Activated naive CD8-positive, alpha-beta T cell (primary cell): ENCODE data around the gene RABGAP1L.

Experiments
- H3K27ac Mint-ChIP-seq: one replicate; pipeline ENCODE4 v1.8.0; 2021; ENCODE audit warnings: mixed read lengths
- H3K27me3 Mint-ChIP-seq: one replicate; pipeline ENCODE4 v1.8.0; 2021; ENCODE audit warnings: mixed read lengths
- H3K36me3 Mint-ChIP-seq: one replicate; pipeline ENCODE4 v1.8.0; 2021; ENCODE audit warnings: mixed read lengths
- H3K4me1 Mint-ChIP-seq: one replicate; pipeline ENCODE4 v1.8.0; 2021; ENCODE audit warnings: low read depth, mixed read lengths
- H3K4me3 Mint-ChIP-seq: one replicate; pipeline ENCODE4 v1.8.0; 2021; ENCODE audit warnings: mild to moderate bottlenecking, mixed read lengths
- H3K9me3 Mint-ChIP-seq: one replicate; pipeline ENCODE4 v1.8.0; 2021; ENCODE audit warnings: low read depth, mixed read lengths

The RABGAP1L gene

DNA sequence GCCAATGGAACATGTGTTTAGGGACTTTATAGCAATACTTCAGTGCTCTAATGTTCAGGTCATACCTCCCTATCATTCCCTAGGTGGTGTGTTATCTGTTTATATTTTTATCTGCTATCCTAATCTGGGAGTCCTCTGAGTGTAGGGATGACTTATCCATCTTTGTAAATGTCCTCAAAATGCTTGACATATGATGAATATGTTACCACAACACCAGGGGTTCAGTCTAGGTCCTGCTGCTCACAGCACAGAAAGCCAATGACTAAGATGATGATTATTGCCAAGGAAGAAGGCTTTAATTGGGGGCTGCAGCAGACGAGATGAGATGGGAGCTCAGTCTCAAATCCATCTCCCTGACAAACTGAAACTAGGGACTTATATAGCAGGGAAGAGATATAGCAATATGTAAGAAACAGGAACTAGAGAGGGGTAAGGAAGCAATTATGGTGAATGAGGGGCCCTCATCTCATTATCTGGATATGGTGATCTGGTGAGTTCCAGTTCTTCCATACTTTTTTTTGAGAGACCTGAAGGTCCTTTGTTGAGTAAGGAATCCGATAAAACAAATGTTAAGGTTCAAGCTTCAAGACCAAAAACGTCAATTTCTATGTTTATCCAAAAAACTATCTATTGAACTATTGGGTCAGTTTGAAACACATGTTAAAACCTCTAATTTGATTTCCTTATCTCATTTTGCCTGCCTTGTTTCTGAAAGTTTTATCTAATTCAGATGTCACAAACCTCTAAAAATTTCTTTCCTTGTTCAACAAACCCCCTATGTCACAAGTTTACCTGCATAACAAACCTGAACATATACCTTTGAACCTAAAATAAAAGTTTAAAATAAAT lies 583.7 kb downstream of the RABGAP1L start:
- Mint-ChIP-seq H3K27me3 (no peaks in the 10 kb centered on the region), H3K4me3 (no peak overlapping the region), H3K36me3 (no peaks in the 10 kb centered on the region), H3K27ac (no peak overlapping the region), H3K9me3 (no peaks in the 10 kb centered on the region), H3K4me1 (peaks cover 1% of the 10 kb centered on the region)

DNA sequence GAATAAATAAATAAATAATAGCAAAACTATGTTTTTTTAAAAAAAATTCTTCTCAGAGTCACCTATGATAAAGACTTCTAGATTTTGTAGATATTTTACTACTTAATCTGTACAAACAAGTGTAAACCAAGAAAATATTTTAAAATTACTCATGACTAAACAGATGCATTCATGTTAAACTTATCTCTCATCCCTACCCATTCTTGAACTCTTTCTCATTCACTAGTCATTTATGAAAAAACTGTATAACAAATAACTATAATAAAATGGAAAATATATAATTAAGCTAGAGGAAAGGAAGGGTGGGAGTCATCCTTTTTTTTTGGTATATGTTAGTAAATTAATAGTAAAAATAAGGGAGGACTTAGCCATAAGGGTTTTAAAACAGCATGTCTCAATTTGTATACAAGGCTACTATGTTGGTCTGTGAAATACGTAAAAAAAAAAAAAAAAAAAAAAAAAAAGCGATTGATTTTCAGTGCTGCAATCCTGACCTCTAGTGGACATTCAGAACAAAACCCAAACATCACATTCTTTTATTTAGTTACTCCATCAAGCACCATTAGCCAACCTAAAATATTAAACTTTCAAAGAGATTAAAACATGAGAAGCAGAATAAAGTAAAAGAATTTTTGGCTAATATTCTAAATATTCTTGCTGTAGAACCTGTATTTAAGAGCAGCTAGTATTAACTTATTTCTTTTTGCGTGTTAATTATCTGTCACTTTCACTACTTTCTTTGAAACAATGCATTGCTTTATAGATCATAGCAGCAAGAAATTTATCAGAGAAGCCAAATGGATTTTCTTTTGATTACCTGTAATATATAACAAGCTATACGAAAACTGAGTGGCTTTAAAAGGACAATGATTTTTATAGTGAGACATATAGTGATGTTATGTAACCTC lies 584.6 kb downstream of the RABGAP1L start:
- H3K27me3 Mint-ChIP-seq = no peaks in the 10 kb centered on the region
- H3K27ac Mint-ChIP-seq = no peak overlapping the region
- H3K4me3 Mint-ChIP-seq = no peak overlapping the region

DNA sequence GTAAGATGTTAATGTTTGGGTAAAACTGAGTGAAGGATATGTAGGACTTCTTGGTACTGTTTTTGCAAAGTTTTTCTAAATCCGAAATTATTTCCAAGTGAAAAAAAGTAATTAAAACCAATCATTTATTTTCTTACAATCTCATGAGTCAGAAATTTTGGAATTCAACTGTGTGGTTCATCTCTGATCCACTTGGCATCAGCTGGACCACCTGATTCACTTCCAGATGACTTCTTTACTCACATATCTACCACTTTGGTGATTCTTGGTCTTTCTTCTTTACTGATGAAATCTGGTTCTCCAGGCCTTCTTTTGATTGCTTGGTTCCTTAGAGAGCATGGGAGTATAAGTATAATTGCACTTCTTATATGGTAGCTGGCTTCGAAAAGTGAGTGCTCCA lies 585.6 kb downstream of the RABGAP1L start:
- Mint-ChIP-seq H3K9me3 (no peaks in the 10 kb centered on the region), H3K4me3 (no peak overlapping the region), H3K27me3 (no peaks in the 10 kb centered on the region), H3K4me1 (peaks cover 1% of the 10 kb centered on the region), H3K27ac (no peak overlapping the region), H3K36me3 (no peaks in the 10 kb centered on the region)

More for the DNA sequence above, 584.6 kb downstream of the RABGAP1L start:
- Mint-ChIP-seq H3K36me3 (no peaks in the 10 kb centered on the region), H3K9me3 (no peaks in the 10 kb centered on the region), H3K4me1 (peaks cover 1% of the 10 kb centered on the region)

DNA sequence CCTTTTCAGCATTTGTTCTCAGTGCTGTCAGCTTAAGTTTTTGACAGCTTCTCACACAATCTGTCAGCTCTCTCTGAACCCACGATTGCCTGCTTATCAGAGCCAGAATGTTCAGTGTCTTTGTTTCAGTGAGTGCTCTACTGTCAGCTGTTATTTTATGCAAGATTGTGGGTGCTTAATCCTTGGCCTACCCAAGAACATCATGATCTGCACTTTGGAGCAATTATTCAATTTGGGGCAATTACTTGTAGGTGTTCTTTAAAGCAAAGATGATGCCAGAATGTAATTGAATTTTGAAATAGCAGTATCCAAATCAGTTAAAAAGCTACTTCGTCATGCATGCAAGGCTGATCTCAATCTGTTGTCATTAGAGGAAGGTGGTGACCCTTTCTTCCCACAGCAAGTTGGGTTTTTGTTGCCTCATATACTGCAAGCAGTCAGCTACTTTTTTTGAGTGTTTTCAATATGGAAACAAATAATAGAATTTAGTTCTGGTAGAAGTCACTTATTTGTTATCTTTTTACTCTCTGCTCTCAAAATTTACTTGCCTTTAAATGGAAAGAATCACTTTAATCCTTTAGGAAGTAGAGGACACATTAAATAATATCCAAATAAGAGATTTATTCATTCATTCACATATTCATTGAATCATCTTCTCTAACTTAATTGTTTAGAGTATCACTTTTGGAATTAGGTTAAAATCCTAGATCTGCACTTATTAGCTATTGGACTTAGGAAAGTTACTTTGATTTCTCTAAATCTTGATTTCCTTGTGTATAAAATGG lies 586.9 kb downstream of the RABGAP1L start:
- Mint-ChIP-seq H3K27me3 (no peaks in the 10 kb centered on the region), H3K9me3 (no peaks in the 10 kb centered on the region), H3K4me3 (no peak overlapping the region), H3K36me3 (no peaks in the 10 kb centered on the region), H3K4me1 (peaks cover 1% of the 10 kb centered on the region), H3K27ac (no peak overlapping the region)

DNA sequence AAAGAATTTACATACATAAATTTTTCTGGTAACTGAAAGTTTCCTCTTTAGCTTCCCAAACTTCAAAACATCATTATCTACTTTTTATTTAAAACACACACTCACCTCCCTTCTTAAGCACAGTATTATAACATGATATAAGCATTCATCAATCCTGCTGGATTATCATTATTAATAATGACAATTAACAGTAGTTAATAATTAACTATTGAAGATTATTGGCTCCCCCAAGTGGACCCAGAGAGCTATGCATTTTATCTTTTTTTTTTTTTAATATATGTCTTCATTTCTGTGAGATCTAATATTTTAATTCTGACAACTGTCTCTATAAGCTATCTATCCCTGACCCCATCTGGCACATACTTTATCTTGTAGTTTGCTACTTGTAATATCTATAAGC lies 588.3 kb downstream of the RABGAP1L start:
- no peak overlapping the region for H3K4me3 Mint-ChIP-seq
- no peaks in the 10 kb centered on the region for H3K9me3 Mint-ChIP-seq
- no peaks in the 10 kb centered on the region for H3K27me3 Mint-ChIP-seq
- no peaks in the 10 kb centered on the region for H3K36me3 Mint-ChIP-seq
- no peak overlapping the region for H3K27ac Mint-ChIP-seq
- H3K4me1 Mint-ChIP-seq = no peaks in the 10 kb centered on the region

DNA sequence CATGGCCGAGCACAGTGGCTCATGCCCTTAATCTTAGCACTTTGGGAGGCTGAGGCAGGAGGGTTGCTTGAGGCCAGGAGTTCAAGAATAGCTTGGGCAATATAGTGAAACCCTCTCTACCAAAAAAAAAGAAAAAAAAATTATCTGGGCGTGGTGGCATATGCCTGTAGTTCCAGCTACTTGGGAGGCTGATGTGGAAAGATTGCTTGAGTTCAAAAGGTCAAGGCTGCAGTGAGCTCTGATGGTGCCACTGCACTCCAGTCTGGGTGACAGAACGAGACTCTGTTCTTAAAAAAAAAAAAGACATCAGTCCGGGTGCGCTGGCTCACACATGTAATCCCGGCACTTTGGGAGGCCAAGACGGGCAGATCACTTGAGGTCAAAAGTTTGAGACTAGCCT lies 589.3 kb downstream of the RABGAP1L start:
- Mint-ChIP-seq H3K9me3 (no peaks in the 10 kb centered on the region), H3K27ac (no peak overlapping the region), H3K4me3 (no peak overlapping the region), H3K36me3 (no peaks in the 10 kb centered on the region), H3K4me1 (no peaks in the 10 kb centered on the region), H3K27me3 (no peaks in the 10 kb centered on the region)

DNA sequence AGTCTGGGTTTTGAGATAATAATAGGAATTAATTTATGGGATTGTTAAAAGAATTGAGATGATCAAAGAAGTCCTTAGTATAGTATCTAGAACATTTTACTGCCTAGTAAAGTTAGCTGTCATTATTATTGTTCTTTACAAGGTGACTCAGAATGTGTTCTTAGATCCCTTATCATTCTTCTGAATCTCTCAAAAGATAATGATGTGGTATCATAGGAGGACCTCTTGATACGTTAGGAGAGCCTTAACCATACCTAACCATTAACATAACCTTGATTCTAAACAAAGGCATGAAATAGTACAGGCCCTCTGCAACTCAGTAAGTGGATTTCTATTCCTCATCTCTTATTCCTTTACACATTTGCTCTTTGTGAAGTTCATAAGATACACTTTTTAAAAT lies 593.8 kb downstream of the RABGAP1L start:
- H3K4me1 Mint-ChIP-seq = no peaks in the 10 kb centered on the region
- no peaks in the 10 kb centered on the region for H3K36me3 Mint-ChIP-seq
- H3K27ac Mint-ChIP-seq = no peak overlapping the region
- no peaks in the 10 kb centered on the region for H3K27me3 Mint-ChIP-seq
- no peak overlapping the region for H3K4me3 Mint-ChIP-seq
- no peaks in the 10 kb centered on the region for H3K9me3 Mint-ChIP-seq

DNA sequence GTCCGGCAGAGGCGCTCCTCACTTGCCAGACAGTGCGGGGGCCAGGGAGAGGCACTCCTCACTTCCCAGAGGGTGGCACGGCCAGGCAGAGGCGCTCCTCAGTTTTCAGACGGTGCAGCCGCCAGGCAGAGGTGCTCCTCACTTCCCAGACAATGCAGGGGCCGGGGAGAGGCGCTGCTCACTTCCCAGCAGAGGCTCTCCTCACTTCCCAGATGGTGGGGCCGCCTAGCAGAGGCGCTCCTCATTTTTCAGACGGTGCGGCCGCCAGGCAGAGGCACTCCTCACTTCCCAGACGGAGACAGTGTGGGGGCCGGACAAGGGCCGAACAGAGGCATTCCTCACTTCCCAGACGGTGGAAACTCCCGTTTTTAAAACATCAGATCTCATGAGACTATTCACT lies 602.0 kb downstream of the RABGAP1L start:
- no peak overlapping the region for H3K4me3 Mint-ChIP-seq
- no peaks in the 10 kb centered on the region for H3K9me3 Mint-ChIP-seq
- no peak overlapping the region for H3K27ac Mint-ChIP-seq
- H3K36me3 Mint-ChIP-seq = no peaks in the 10 kb centered on the region
- no peaks in the 10 kb centered on the region for H3K27me3 Mint-ChIP-seq
- no peaks in the 10 kb centered on the region for H3K4me1 Mint-ChIP-seq

DNA sequence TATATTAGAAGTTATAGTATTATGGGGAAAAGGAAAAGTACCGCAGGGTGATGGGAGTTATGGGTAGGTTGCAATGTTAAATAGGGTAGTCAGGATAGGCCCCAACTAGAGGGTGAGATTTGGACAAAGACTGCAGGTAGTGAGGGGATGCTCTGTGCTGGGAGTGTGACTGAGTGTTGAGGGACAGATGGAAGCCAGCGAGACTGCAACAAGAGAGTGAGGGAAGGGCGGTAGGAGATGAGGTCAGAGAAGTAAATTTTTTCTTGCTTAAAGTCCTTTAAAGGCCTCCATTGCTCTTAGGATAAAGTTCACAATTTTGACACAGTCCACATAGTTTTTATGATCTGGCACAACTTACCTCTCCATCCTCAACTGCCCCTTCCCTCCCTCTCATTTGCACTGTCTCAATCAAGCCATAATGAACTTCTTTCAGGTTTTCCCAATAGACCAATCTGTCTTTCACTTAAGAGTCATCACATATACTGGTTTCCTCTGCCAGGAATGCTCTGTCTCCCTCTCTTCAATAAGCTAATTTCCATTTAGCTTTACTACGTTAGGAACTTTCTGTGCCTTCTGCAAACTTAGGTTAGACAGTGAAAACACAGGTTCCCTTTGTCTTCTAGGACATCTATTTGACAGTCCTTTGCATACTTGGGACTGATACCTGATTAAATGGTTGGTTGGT lies 602.7 kb downstream of the RABGAP1L start:
- no peak overlapping the region for H3K4me3 Mint-ChIP-seq
- no peaks in the 10 kb centered on the region for H3K4me1 Mint-ChIP-seq
- no peaks in the 10 kb centered on the region for H3K36me3 Mint-ChIP-seq
- H3K27me3 Mint-ChIP-seq = no peaks in the 10 kb centered on the region
- H3K27ac Mint-ChIP-seq = no peak overlapping the region
- H3K9me3 Mint-ChIP-seq = no peaks in the 10 kb centered on the region

DNA sequence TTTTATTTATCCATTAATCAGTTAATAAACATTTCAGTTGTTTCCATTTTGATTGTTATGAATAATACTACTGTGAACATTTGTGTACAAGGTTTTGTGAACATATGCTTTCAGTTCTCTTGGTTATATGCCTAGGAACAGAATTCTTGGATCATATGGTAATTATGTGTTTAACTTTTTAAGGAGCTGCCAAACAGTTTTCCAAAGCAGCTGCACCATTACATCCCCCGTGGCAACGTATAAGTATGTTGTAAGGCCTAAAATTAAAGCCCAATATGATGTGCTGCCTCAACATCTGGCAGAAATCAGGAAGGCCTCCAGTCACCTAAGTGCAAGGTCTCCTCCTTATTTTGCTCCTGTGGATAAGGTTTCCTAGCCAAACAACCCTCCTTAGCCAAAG lies 604.9 kb downstream of the RABGAP1L start:
- Mint-ChIP-seq H3K27ac (no peak overlapping the region), H3K36me3 (no peaks in the 10 kb centered on the region), H3K27me3 (no peaks in the 10 kb centered on the region), H3K9me3 (no peaks in the 10 kb centered on the region), H3K4me1 (no peaks in the 10 kb centered on the region), H3K4me3 (no peak overlapping the region)

DNA sequence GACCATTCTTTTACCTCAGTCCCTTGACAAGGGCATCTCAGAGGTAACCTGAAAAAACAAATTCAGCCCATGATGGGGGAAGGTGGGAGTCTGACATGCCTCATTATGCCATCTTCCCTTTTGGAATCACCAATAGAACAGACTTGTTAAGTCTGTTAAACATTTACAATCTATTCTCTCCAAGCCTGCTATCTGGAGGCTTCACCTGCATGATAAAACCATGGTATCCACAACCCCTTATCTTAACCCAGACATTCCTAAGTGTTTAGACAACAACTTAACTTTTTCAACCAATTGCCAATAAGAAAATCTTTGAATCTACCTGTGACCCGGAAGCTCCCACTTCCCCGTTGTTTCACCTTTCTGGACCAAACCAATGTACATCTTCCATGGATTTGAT lies 607.4 kb downstream of the RABGAP1L start:
- H3K4me3 Mint-ChIP-seq = no peak overlapping the region
- H3K36me3 Mint-ChIP-seq = no peaks in the 10 kb centered on the region
- H3K9me3 Mint-ChIP-seq = no peaks in the 10 kb centered on the region
- H3K27ac Mint-ChIP-seq = no peak overlapping the region
- H3K4me1 Mint-ChIP-seq = peaks cover 4% of the 10 kb centered on the region
- no peaks in the 10 kb centered on the region for H3K27me3 Mint-ChIP-seq

DNA sequence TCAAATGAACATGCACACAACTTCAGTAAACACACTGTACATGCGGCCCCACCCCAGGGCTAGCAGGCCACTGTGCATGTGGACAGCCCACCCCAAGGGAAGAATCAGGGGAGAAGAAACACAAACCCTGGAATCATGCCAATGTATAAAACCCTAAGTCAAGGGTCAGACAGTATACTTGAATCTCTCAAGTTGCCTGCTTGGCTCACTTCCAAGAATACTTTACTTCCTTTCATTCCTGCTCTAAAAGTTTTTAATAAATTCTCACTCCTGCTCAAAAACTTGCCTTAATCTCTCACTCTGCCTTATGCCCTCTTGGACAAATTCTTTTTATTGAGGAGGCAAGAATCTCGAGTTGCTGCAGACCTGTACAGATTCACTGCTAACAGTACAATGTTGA lies 609.2 kb downstream of the RABGAP1L start:
- Mint-ChIP-seq H3K27ac (no peak overlapping the region), H3K27me3 (no peaks in the 10 kb centered on the region), H3K9me3 (no peaks in the 10 kb centered on the region), H3K4me1 (peaks cover 4% of the 10 kb centered on the region), H3K4me3 (no peak overlapping the region), H3K36me3 (peaks cover 2% of the 10 kb centered on the region)

DNA sequence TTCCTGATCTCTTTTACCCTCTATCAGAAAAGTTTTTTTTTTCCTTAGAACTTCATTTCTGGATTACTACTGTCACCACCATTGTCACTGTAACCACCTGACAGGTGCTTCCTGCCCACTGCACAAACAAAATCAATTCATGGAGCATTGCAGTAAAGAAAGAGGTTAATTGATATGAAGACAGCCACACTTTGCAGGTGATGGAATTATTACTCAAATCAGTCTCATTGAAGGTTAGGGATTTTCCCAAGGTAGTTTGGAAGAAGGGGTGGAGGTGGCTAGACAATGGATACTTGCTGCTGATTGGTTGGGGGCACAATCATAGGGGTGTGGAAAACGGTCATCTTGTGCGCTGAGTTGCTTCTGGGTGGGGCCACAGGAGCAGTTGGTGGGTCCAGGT lies 609.6 kb downstream of the RABGAP1L start:
- Mint-ChIP-seq H3K9me3 (no peaks in the 10 kb centered on the region), H3K27ac (no peak overlapping the region), H3K4me3 (no peak overlapping the region), H3K36me3 (peaks cover 2% of the 10 kb centered on the region), H3K4me1 (peaks cover 4% of the 10 kb centered on the region), H3K27me3 (no peaks in the 10 kb centered on the region)

DNA sequence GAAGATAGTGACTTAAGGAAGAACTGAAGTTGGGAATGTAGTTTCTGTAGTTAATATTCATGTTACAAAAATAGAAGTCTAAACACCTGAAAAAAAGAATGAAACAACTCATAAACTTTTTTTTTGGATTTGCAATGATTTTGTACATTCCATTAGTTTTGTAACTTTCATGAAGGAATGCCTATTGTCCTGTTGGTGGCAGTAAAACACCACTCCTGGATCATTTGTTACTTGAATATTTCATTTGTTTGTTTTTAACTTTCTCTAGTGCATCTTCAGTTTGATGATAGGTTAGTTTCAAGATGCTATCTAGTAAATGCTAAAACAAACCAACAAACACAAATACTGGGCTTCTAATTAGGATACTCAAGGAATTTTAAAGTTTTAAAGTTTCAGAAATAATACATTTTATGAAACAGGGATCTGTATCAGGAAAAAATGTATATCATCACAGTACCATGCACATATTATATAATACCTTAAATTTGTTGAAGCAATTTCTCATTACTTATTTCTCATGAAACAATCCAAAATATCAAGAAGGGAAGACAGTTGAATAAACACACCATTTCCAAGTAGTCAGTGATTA lies 610.7 kb downstream of the RABGAP1L start:
- H3K27me3 Mint-ChIP-seq = no peaks in the 10 kb centered on the region
- H3K27ac Mint-ChIP-seq = no peak overlapping the region
- H3K9me3 Mint-ChIP-seq = no peaks in the 10 kb centered on the region
- H3K36me3 Mint-ChIP-seq = peaks cover 2% of the 10 kb centered on the region
- H3K4me3 Mint-ChIP-seq = no peak overlapping the region
- H3K4me1 Mint-ChIP-seq = peaks cover 4% of the 10 kb centered on the region
